Body of pancreas (tissue), 4 donors: Measurements from ENCODE around the gene TMEM14A.

ENCODE experiments used
- POLR2A ChIP-seq, 3 donors: fragments of 450-650 bp; IDR thresholded peaks; one replicate each; pipeline ENCODE4 v1.6.1; 2016; ENCODE audit warnings: antibody characterized with exemption in 3 of 3, mild to moderate bottlenecking in 2 of 3
- TF ChIP-seq, protein P1 (sequence below), 7 experiments: fragments of 450-650 bp in 4 of 7; fragments of 200-600 bp in 3 of 7; sonication (generic) in 3 of 7; IDR thresholded peaks; one replicate each; pipeline ENCODE4 v1.5.1; 2016 to 2019; ENCODE audit warnings: antibody characterized with exemption in 7 of 7

- TF ChIP-seq, protein P1, sequence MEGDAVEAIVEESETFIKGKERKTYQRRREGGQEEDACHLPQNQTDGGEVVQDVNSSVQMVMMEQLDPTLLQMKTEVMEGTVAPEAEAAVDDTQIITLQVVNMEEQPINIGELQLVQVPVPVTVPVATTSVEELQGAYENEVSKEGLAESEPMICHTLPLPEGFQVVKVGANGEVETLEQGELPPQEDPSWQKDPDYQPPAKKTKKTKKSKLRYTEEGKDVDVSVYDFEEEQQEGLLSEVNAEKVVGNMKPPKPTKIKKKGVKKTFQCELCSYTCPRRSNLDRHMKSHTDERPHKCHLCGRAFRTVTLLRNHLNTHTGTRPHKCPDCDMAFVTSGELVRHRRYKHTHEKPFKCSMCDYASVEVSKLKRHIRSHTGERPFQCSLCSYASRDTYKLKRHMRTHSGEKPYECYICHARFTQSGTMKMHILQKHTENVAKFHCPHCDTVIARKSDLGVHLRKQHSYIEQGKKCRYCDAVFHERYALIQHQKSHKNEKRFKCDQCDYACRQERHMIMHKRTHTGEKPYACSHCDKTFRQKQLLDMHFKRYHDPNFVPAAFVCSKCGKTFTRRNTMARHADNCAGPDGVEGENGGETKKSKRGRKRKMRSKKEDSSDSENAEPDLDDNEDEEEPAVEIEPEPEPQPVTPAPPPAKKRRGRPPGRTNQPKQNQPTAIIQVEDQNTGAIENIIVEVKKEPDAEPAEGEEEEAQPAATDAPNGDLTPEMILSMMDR (IDR thresholded peaks at IDR 0.05): no peak
- TF ChIP-seq POLR2A (IDR thresholded peaks at IDR 0.05): no peak
Observed at GRCh38 chr6:52734072-52734471, 63.2 kb downstream of the TMEM14A start.
